Activated CD4-positive, alpha-beta T cell treated with anti-CD3 and anti-CD28 coated beads, Interleukin-2, amount 50 U/mL, for 24 hours (primary cell): ENCODE results near the gene HNRNPL.
A peak's percentile ranks its signal among the peaks of the same experiment; 100 is the strongest.
"Not testable (repeated sequence)": the region's sequence is repeated elsewhere in the genome, so short reads cannot be mapped to it uniquely, and the experiment has no call there.

Experiments
- DNase-seq, 2 donors: peaks; one replicate each; pipeline ENCODE4 v3.0.0-alpha.2; 2020; ENCODE audit warnings: low read depth in 1 of 2, low spot score in 1 of 2

HNRNPL gene

GRCh38 chr19:38869836-38870607, 20.2 kb upstream of the HNRNPL start:
- peak; percentile 87 to 88 for DNase-seq

- DNase-seq: no peak
Observed at GRCh38 chr19:38869160-38869835, 19.5 kb upstream of the HNRNPL start.

GRCh38 chr19:38868551-38868950, 18.8 kb upstream of the HNRNPL start:
- no peak for DNase-seq

GRCh38 chr19:38867171-38867780, 17.5 kb upstream of the HNRNPL start:
- DNase-seq: no peak

- DNase-seq: no peak
Observed at GRCh38 chr19:38862321-38863059, 12.7 kb upstream of the HNRNPL start.

GRCh38 chr19:38861368-38861767, 11.6 kb upstream of the HNRNPL start:
- no peak for DNase-seq

- DNase-seq: not testable (repeated sequence)
Observed at GRCh38 chr19:38859631-38860204, 9.9 kb upstream of the HNRNPL start.

- DNase-seq: no peak
Observed at GRCh38 chr19:38856813-38857212, 7.0 kb upstream of the HNRNPL start.

- not testable (repeated sequence) for DNase-seq
Observed at GRCh38 chr19:38855751-38856150, 6.0 kb upstream of the HNRNPL start.

- DNase-seq: not testable (repeated sequence)
Observed at GRCh38 chr19:38854961-38855360, 5.2 kb upstream of the HNRNPL start.

GRCh38 chr19:38853214-38853613, 3.4 kb upstream of the HNRNPL start:
- DNase-seq: no peak

- DNase-seq: peak in 1 of 2 donors; percentile 54
Observed at GRCh38 chr19:38852231-38853044, 2.7 kb upstream of the HNRNPL start.

GRCh38 chr19:38851622-38852230, 1.9 kb upstream of the HNRNPL start:
- peak; percentile 76 to 89 for DNase-seq

GRCh38 chr19:38850976-38851621, 1.3 kb upstream of the HNRNPL start:
- peak in 1 of 2 donors; percentile 30 for DNase-seq

GRCh38 chr19:38850436-38850975, 720 bp upstream of the HNRNPL start:
- DNase-seq: no peak

- peak; percentile 97 to 99 for DNase-seq
Observed at GRCh38 chr19:38849147-38849859, 483 bp downstream of the HNRNPL start.

GRCh38 chr19:38848299-38849146, 1.3 kb downstream of the HNRNPL start:
- DNase-seq: no peak
